Measurements from ENCODE around the gene MFAP1.

The MFAP1 gene

GRCh38 chr15:43777267-43777914 is 47.1 kb downstream of the MFAP1 start:
- TF ChIP-seq EZH2phosphoT487 (conservative IDR thresholded peaks at IDR 0.05; ENCODE audit: low read length) (no peak), CTCF (IDR thresholded peaks at IDR 0.05; ENCODE audit: insufficient read depth, low read length, poor library complexity, severe bottlenecking) (peak; percentile 87)
- peaks cover 27% of the 10 kb centered on the region for H3K79me2 ChIP-seq (ENCODE audit: insufficient read depth, low read length)
- H3F3A ChIP-seq (ENCODE audit: insufficient read depth) = peaks cover 73% of the 10 kb centered on the region
- H2AFZ ChIP-seq (ENCODE audit: low read depth, low read length, severe bottlenecking) = peak overlapping the region; percentile 58
- peak overlapping the region; percentile 98 for H3K27ac ChIP-seq (ENCODE audit: low read depth, low read length)
- H3K9me2 ChIP-seq (replicated peaks; ENCODE audit: insufficient read depth, low read length) = no peaks in the 10 kb centered on the region
- H4K20me1 ChIP-seq (ENCODE audit: low read depth, low read length) = no peaks in the 10 kb centered on the region
- peak overlapping the region; percentile 98 for H3K9ac ChIP-seq (ENCODE audit: low read length)
- peaks cover 24% of the 10 kb centered on the region for H3K36me3 ChIP-seq (ENCODE audit: low read length)
- peak overlapping the region; percentile 100 for H3K4me2 ChIP-seq (ENCODE audit: low read depth, low read length, poor library complexity, severe bottlenecking)
- H3K27me3 ChIP-seq (ENCODE audit: low read length) = no peaks in the 10 kb centered on the region
- H3K4me3 ChIP-seq (ENCODE audit: insufficient read depth, low read length, poor library complexity, severe bottlenecking) = peak overlapping the region; percentile 76
- no peaks in the 10 kb centered on the region for H3K9me3 ChIP-seq (ENCODE audit: insufficient read depth, low read length)

- H3K27ac ChIP-seq (ENCODE audit: low read depth, low read length) = peak within 1 kb of the TSS; percentile 98
- no peaks in the 10 kb centered on the region for H3K9me3 ChIP-seq (ENCODE audit: insufficient read depth, low read length)
- no peaks in the 10 kb centered on the region for H3K27me3 ChIP-seq (ENCODE audit: low read length)
- 0 out of 2 replicates have a peak, but pooled peaks cover under 1% of the 10 kb centered on the region for H4K20me1 ChIP-seq (ENCODE audit: low read depth, low read length)
- H3K9ac ChIP-seq (ENCODE audit: low read length) = peak within 1 kb of the TSS; percentile 98
- H3K4me2 ChIP-seq (ENCODE audit: low read depth, low read length, poor library complexity, severe bottlenecking) = peak within 1 kb of the TSS; percentile 100
- H3K9me2 ChIP-seq (replicated peaks; ENCODE audit: insufficient read depth, low read length) = no peaks in the 10 kb centered on the region
- peaks cover 27% of the 10 kb centered on the region for H3K79me2 ChIP-seq (ENCODE audit: insufficient read depth, low read length)
- H3K4me3 ChIP-seq (ENCODE audit: insufficient read depth, low read length, poor library complexity, severe bottlenecking) = peak within 1 kb of the TSS; percentile 76
- peaks cover 29% of the 10 kb centered on the region for H3K36me3 ChIP-seq (ENCODE audit: low read length)
- peaks cover 75% of the 10 kb centered on the region for H3F3A ChIP-seq (ENCODE audit: insufficient read depth)
- TF ChIP-seq CTCF (IDR thresholded peaks at IDR 0.05; ENCODE audit: insufficient read depth, low read length, poor library complexity, severe bottlenecking) (no peak), EZH2phosphoT487 (conservative IDR thresholded peaks at IDR 0.05; ENCODE audit: low read length) (no peak)
- peak within 1 kb of the TSS; percentile 58 for H2AFZ ChIP-seq (ENCODE audit: low read depth, low read length, severe bottlenecking)
Measured at GRCh38 chr15:43776718-43777266, 47.7 kb downstream of the MFAP1 start, which contains the start of gene ELL3. ELL3 (minus strand) TSS chr15:43776966; CDS start chr15:43776901, 65 bp downstream.

GRCh38 chr15:43776101-43776717 is 48.3 kb downstream of the MFAP1 start:
- Histone ChIP-seq H3K27ac (ENCODE audit: low read depth, low read length) (peak overlapping the region; percentile 98), H3K27me3 (ENCODE audit: low read length) (no peaks in the 10 kb centered on the region), H3K9me3 (ENCODE audit: insufficient read depth, low read length) (no peaks in the 10 kb centered on the region), H3F3A (ENCODE audit: insufficient read depth) (peaks cover 80% of the 10 kb centered on the region), H3K4me2 (ENCODE audit: low read depth, low read length, poor library complexity, severe bottlenecking) (peak overlapping the region; percentile 100), H3K4me3 (ENCODE audit: insufficient read depth, low read length, poor library complexity, severe bottlenecking) (peak overlapping the region; percentile 76), H3K9me2 (replicated peaks; ENCODE audit: insufficient read depth, low read length) (no peaks in the 10 kb centered on the region), H4K20me1 (ENCODE audit: low read depth, low read length) (0 out of 2 replicates have a peak, but pooled peaks cover 2% of the 10 kb centered on the region), H3K36me3 (ENCODE audit: low read length) (peaks cover 35% of the 10 kb centered on the region), H3K79me2 (ENCODE audit: insufficient read depth, low read length) (peaks cover 27% of the 10 kb centered on the region), H2AFZ (ENCODE audit: low read depth, low read length, severe bottlenecking) (no peak overlapping the region), H3K9ac (ENCODE audit: low read length) (peak overlapping the region; percentile 98)
- TF ChIP-seq CTCF (IDR thresholded peaks at IDR 0.05; ENCODE audit: insufficient read depth, low read length, poor library complexity, severe bottlenecking) (no peak), EZH2phosphoT487 (conservative IDR thresholded peaks at IDR 0.05; ENCODE audit: low read length) (no peak)

Data from SU-DHL-6 (cell line).